ENCODE measurements around the gene GNPNAT1.

DNA sequence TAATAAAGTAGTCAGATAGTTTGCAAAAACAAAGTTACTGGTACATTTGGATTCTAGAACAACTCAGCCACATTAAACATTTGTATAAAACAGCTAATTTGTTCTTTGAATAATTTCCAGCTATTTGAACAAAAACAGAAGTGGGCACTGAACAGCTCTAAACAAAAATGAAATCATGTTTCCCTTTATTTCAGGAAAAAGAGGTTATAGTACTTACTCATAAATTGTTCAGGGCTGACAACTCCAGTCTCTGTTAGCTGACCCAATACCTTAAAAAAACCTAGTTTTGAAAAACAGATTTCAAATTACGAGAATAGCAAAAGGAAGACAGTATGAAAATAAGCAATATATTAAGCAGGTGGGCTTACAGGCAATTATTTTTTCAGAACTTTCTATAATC, 8.2 kb downstream of the GNPNAT1 start:
- TF ChIP-seq CTCF (IDR thresholded peaks at IDR 0.05 in 2 of 3, conservative IDR thresholded peaks at IDR 0.05 in 1 of 3; ENCODE audit: insufficient read depth in 2 of 3, low read depth in 1 of 3, low read length in 3 of 3) (no peak), CEBPZ (IDR thresholded peaks at IDR 0.05; ENCODE audit: borderline replicate concordance, low read depth, low read length) (no peak), CBX5 (IDR thresholded peaks at IDR 0.05; ENCODE audit: borderline replicate concordance, low read depth) (no peak), ZC3H4 (CRISPR knock-in tag; IDR thresholded peaks at IDR 0.05; ENCODE audit: borderline replicate concordance) (no peak), CHD4 (IDR thresholded peaks at IDR 0.05; ENCODE audit: insufficient read depth, insufficient replicate concordance, low read depth, low read length, poor library complexity, severe bottlenecking) (no peak), MAFK (IDR thresholded peaks at IDR 0.05; ENCODE audit: low read length) (no peak)
